ENCODE data around the gene CD22.

DNA sequence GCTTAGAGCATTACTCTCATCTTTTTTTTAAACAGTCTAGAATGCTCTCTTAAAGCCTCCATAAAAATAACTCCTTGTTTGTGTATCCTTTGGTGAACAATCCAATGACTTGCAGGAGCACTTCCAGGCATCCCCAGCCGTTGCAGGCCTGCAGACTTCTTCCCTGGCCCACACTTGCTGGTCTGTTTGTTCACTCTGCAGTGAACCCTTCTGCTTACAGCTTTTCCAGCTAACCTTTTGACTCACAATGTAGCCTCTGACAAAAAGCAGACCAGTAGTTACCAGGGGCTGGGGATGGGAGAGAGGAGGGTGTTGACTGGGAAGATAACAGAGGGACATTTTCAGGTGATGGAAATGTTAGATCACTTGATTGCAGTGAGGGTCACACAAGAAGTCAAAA, 51.0 kb downstream of the CD22 start:
- TF ChIP-seq EP300 (conservative IDR thresholded peaks at IDR 0.05; ENCODE audit: poor library complexity, severe bottlenecking): no peak
- no peak for TF ChIP-seq CTCF (IDR thresholded peaks at IDR 0.05; ENCODE audit: poor library complexity, severe bottlenecking)
- TF ChIP-seq RAD21 (conservative IDR thresholded peaks at IDR 0.05): no peak
- TF ChIP-seq, protein P1, sequence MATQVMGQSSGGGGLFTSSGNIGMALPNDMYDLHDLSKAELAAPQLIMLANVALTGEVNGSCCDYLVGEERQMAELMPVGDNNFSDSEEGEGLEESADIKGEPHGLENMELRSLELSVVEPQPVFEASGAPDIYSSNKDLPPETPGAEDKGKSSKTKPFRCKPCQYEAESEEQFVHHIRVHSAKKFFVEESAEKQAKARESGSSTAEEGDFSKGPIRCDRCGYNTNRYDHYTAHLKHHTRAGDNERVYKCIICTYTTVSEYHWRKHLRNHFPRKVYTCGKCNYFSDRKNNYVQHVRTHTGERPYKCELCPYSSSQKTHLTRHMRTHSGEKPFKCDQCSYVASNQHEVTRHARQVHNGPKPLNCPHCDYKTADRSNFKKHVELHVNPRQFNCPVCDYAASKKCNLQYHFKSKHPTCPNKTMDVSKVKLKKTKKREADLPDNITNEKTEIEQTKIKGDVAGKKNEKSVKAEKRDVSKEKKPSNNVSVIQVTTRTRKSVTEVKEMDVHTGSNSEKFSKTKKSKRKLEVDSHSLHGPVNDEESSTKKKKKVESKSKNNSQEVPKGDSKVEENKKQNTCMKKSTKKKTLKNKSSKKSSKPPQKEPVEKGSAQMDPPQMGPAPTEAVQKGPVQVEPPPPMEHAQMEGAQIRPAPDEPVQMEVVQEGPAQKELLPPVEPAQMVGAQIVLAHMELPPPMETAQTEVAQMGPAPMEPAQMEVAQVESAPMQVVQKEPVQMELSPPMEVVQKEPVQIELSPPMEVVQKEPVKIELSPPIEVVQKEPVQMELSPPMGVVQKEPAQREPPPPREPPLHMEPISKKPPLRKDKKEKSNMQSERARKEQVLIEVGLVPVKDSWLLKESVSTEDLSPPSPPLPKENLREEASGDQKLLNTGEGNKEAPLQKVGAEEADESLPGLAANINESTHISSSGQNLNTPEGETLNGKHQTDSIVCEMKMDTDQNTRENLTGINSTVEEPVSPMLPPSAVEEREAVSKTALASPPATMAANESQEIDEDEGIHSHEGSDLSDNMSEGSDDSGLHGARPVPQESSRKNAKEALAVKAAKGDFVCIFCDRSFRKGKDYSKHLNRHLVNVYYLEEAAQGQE (IDR thresholded peaks at IDR 0.05; ENCODE audit: borderline replicate concordance): no peak
- no peak for TF ChIP-seq EZH2 (IDR thresholded peaks at IDR 0.05; ENCODE audit: borderline replicate concordance, insufficient read depth, low read length, poor library complexity, severe bottlenecking)
- TF ChIP-seq POLR2AphosphoS5 (IDR thresholded peaks at IDR 0.05): no peak
- no peak for TF ChIP-seq TAF1 (IDR thresholded peaks at IDR 0.05; ENCODE audit: low read depth)
- no peak for TF ChIP-seq MXI1 (conservative IDR thresholded peaks at IDR 0.05; ENCODE audit: poor library complexity, severe bottlenecking)

Data from neural cell (in vitro differentiated cells).